ENCODE data around the gene TGFA.

GRCh38 chr2:70510313-70510712 lies 43.3 kb downstream of the TGFA start:
- TF ChIP-seq, protein P1, sequence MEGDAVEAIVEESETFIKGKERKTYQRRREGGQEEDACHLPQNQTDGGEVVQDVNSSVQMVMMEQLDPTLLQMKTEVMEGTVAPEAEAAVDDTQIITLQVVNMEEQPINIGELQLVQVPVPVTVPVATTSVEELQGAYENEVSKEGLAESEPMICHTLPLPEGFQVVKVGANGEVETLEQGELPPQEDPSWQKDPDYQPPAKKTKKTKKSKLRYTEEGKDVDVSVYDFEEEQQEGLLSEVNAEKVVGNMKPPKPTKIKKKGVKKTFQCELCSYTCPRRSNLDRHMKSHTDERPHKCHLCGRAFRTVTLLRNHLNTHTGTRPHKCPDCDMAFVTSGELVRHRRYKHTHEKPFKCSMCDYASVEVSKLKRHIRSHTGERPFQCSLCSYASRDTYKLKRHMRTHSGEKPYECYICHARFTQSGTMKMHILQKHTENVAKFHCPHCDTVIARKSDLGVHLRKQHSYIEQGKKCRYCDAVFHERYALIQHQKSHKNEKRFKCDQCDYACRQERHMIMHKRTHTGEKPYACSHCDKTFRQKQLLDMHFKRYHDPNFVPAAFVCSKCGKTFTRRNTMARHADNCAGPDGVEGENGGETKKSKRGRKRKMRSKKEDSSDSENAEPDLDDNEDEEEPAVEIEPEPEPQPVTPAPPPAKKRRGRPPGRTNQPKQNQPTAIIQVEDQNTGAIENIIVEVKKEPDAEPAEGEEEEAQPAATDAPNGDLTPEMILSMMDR (conservative IDR thresholded peaks at IDR 0.05 in 1 of 2, IDR thresholded peaks at IDR 0.05 in 1 of 2; ENCODE audit: low read depth in 1 of 2, low read length in 2 of 2): no peak
- no peak for TF ChIP-seq EZH2 (IDR thresholded peaks at IDR 0.05; ENCODE audit: low read length, missing control alignments)

All from fibroblast of lung (primary cell).